A549 treated with dexamethasone at 1 μM for 4 hours (cell line): ENCODE data around the gene ZCWPW1. TPM values are rescaled to one million over a fixed set of nuclear protein-coding genes. Genes with fewer than 3 reads are reported as not detected.

Experiments
- total RNA-seq: library from RNA; stranded (reverse); fragments of 200-300 nt; extraction: Qiagen RNA extraction; gene quantifications from 5 replicates; pipeline ENCODE4 v1.2.3, GENCODE V29; 2022

The ZCWPW1 gene
- total RNA-seq: 0.86 to 1.7 TPM (median 1.5 TPM) in 5 replicates

GRCh38 chr7:100428199-100428966, at the start of gene ZCWPW1:
TSS of gene ZCWPW1 (minus strand) at chr7:100428703. CDS start at chr7:100420649, 8,054 bp downstream.

GRCh38 chr7:100464210-100464660, 35.7 kb upstream of the ZCWPW1 start, which contains the start of gene SPACDR:
TSS of gene SPACDR (minus strand) at chr7:100464260. CDS start at chr7:100464025, 235 bp downstream.

GRCh38 chr7:100429637-100430492, 1.4 kb upstream of the ZCWPW1 start, which contains the start of gene MEPCE:
TSS of gene MEPCE (plus strand) at chr7:100429831. CDS start at chr7:100430019, 188 bp downstream.

GRCh38 chr7:100373261-100373831, 55.2 kb downstream of the ZCWPW1 start, which contains the start of gene PILRA:
TSS of gene PILRA (plus strand) at chr7:100373487. CDS start at chr7:100373657, 170 bp downstream.

GRCh38 chr7:100358027-100358856, 70.3 kb downstream of the ZCWPW1 start, which contains the start of gene PILRB:
TSS of gene PILRB (plus strand) at chr7:100358117. CDS start at chr7:100358303, 186 bp downstream.

Other genes with a start within 250 kb of the ZCWPW1 start
- gene PVRIG, start 208.8 kb downstream of the ZCWPW1 start, total RNA-seq: not detected in 5 replicates
- gene SPDYE3, start 121.0 kb downstream of the ZCWPW1 start, total RNA-seq: not detected in 5 replicates
- gene PILRB, start 70.6 kb downstream of the ZCWPW1 start, total RNA-seq: 12.1 to 32.0 TPM (median 25.1 TPM) in 5 replicates
- gene PILRA, start 55.2 kb downstream of the ZCWPW1 start, total RNA-seq: 3.0 to 5.8 TPM (median 5.0 TPM) in 5 replicates
- gene MEPCE, start 1.1 kb upstream of the ZCWPW1 start, total RNA-seq: 37.5 to 52.8 TPM (median 47.6 TPM) in 5 replicates
- 32.6 to 42.1 TPM (median 38.3 TPM) in 5 replicates for gene PPP1R35, start 7.8 kb upstream of the ZCWPW1 start, total RNA-seq
- 0.47 to 1.1 TPM (median 0.89 TPM) in 5 replicates for gene SPACDR, start 35.6 kb upstream of the ZCWPW1 start, total RNA-seq
- gene TSC22D4, start 50.5 kb upstream of the ZCWPW1 start, total RNA-seq: 49.8 to 72.0 TPM (median 61.8 TPM) in 5 replicates
- gene NYAP1, start 55.2 kb upstream of the ZCWPW1 start, total RNA-seq: 3.9 to 7.8 TPM (median 6.4 TPM) in 5 replicates
- gene AGFG2, start 110.5 kb upstream of the ZCWPW1 start, total RNA-seq: 29.4 to 57.4 TPM (median 50.2 TPM) in 5 replicates
- gene SAP25, start 145.2 kb upstream of the ZCWPW1 start, total RNA-seq: 0.32 to 0.66 TPM (median 0.38 TPM) in 4 of 5 replicates, not detected in the other
- 10.2 to 19.5 TPM (median 15.7 TPM) in 5 replicates for gene LRCH4, start 157.4 kb upstream of the ZCWPW1 start, total RNA-seq
- gene FBXO24, start 157.6 kb upstream of the ZCWPW1 start, total RNA-seq: 0.10 to 0.33 TPM (median 0.25 TPM) in 5 replicates
- 6.8 to 10.9 TPM (median 8.8 TPM) in 5 replicates for gene PCOLCE, start 173.7 kb upstream of the ZCWPW1 start, total RNA-seq
- gene MOSPD3, start 183.8 kb upstream of the ZCWPW1 start, total RNA-seq: 15.5 to 21.8 TPM (median 20.2 TPM) in 5 replicates
- 1.9 to 2.7 TPM (median 2.4 TPM) in 5 replicates for gene TFR2, start 212.8 kb upstream of the ZCWPW1 start, total RNA-seq
- not detected in 5 replicates for gene ACTL6B, start 227.7 kb upstream of the ZCWPW1 start, total RNA-seq
- gene GNB2, start 245.0 kb upstream of the ZCWPW1 start, total RNA-seq: 159 to 275 TPM (median 264 TPM) in 5 replicates